MG63 (cell line): ENCODE results near the gene MTLN. TPM values are rescaled to one million over a fixed set of nuclear protein-coding genes. Genes with fewer than 3 reads are reported as not detected.
"Not testable (repeated sequence)": the region's sequence is repeated elsewhere in the genome, so short reads cannot be mapped to it uniquely, and the experiment has no call there.

ENCODE experiments used
- DNase-seq: peaks from one replicate; pipeline ENCODE4 v3.0.0-alpha.2; 2020
- H3K27me3 ChIP-seq: fragments of 250-450 bp; sonication (Bioruptor Pico); 2 replicates; pipeline ENCODE4 v1.5.1; 2020; ENCODE audit warnings: mild to moderate bottlenecking, moderate library complexity
- H3K36me3 ChIP-seq: fragments of 250-450 bp; sonication (Bioruptor Pico); 2 replicates; pipeline ENCODE4 v1.5.1; 2020; ENCODE audit warnings: mild to moderate bottlenecking, moderate library complexity
- H3K4me3 ChIP-seq: fragments of 250-450 bp; sonication (Bioruptor Pico); 2 replicates; pipeline ENCODE4 v1.5.1; 2020; ENCODE audit warnings: mild to moderate bottlenecking, moderate library complexity
- H3K9me3 ChIP-seq: fragments of 250-450 bp; sonication (Bioruptor Pico); 2 replicates; pipeline ENCODE4 v1.5.1; 2020; ENCODE audit warnings: mild to moderate bottlenecking, moderate library complexity
- total RNA-seq: library from RNA; depleted of rRNA; stranded (reverse); fragments of >200 nt; shearing (Covaris generic); gene quantifications from 2 replicates; pipeline ENCODE4 v1.2.3, GENCODE V29; 2014; ENCODE audit warnings: low replicate concordance

The MTLN gene
- total RNA-seq, 1 experiment from 2014 or later = 64.8 TPM

GRCh38 chr2:110215091-110215490 lies 2.7 kb upstream of the MTLN start:
- DNase-seq = no peak
- Histone ChIP-seq H3K9me3 (peaks cover 7% of the 10 kb centered on the region; the same call in 1 of the 2 replicates), H3K27me3 (no peaks in the 10 kb centered on the region; the same call in none of the 2 replicates), H3K36me3 (peaks cover 11% of the 10 kb centered on the region), H3K4me3 (no peak overlapping the region)

DNA sequence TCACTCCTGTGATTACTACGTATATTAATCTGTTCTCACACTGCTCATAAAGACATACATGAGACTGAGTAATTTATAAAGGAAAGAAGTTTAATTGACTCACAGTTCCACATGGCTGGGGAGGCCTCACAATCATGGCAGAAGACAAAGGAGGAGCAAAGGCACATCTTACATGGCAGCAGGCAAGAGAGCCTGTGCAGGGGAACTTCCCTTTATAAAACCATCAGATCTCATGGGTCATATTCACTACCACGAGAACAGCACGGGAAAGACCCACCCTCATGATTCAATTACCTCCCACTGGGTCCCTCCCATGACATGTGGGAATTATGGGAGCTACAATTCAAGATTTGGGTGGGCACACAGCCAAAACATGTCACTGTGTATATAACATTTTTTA lies 1.2 kb upstream of the MTLN start:
- H3K4me3 ChIP-seq, DNase-seq, H3K27me3 ChIP-seq, H3K9me3 ChIP-seq: not testable (repeated sequence)
- H3K36me3 ChIP-seq = peaks cover 15% of the 10 kb centered on the region

GRCh38 chr2:110205660-110206455 lies 6.5 kb downstream of the MTLN start:
- Histone ChIP-seq H3K27me3 (no peaks in the 10 kb centered on the region), H3K9me3 (no peaks in the 10 kb centered on the region), H3K36me3 (peaks cover 12% of the 10 kb centered on the region), H3K4me3 (peak overlapping the region; percentile 70; the same call in 1 of the 2 replicates)
- DNase-seq = peak; percentile 11

DNA sequence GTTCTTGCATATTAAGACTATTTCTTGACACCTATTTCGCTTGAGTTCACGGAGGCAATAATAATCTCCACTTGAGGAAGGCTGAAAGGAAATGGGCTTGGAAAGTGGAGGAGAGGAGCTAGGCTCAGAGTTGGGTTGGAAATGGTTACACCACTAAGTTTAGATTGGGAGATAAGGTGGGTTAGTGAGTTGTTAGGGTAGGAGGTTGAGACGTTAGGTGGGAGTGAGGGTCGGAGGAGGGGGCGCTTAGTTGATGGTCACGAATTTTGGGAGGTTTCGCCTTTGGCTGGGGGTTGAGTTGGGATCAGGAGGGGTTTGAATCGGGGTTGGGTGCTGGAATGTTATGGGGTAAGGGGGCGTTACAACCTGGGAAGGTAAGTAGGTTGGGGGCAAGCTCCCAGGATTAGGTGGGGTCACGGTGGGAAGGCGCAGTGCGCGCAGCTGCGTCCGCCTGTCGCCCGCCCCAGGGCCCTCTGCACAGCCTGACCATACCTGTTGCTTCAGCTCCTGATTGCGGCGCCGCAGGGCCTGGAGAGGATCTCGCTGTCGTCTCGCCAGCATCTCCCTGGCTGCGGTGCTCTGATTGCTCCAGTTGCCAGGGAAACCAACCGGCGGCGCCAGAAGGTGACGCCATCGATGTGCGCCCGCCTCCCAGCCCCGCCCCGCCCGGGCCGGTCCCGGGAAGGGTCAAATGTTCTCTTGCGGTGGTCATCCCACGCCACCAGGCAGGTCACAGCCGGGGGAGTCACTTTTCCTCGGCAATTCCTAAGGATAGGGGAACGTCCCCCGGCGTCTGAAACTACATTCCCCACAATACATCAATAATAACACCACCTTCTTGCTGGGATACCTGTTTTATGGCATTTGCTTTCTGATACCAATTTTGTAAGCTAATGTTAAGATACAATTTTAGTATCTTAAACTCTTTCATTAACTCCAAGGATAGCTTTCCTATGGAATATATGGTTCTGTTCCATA lies 7.7 kb downstream of the MTLN start, which contains the start of gene NPHP1:
Gene NPHP1, minus strand, starts transcription at position 606 of the 978 bp plus-strand sequence. Its CDS starts 45 bp downstream, at position 561.
- no peaks in the 10 kb centered on the region for H3K9me3 ChIP-seq
- H3K27me3 ChIP-seq = no peaks in the 10 kb centered on the region
- peaks cover under 1% of the 10 kb centered on the region for H3K36me3 ChIP-seq
- DNase-seq = peak; percentile 82
- H3K4me3 ChIP-seq = peak within 1 kb of the TSS; percentile 70

DNA sequence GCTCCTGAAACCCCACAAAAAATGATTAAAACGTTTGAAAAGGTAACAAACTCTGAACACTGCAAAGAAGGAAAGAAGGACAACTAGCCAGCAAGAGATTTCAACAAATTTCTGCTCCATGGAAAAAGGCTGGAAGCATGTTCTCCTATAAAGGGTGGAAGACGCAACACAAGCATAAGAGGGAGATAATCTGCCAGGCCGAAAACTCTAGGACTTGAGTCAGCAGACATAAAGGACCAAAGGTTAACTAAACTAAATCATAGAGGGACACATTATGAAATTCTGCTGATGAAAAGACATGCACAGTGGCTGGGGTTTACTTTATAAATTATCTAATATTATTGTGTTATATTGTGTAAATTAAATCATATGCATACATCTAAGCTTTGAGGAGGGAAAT lies 14.3 kb downstream of the MTLN start:
- DNase-seq = no peak

GRCh38 chr2:110197452-110197851 lies 14.9 kb downstream of the MTLN start:
- H3K4me3 ChIP-seq = no peak overlapping the region
- no peaks in the 10 kb centered on the region for H3K36me3 ChIP-seq
- H3K9me3 ChIP-seq = no peaks in the 10 kb centered on the region
- DNase-seq = no peak
- H3K27me3 ChIP-seq = no peaks in the 10 kb centered on the region

More for the DNA sequence above, 14.3 kb downstream of the MTLN start:
- Histone ChIP-seq H3K4me3 (no peak overlapping the region), H3K27me3 (no peaks in the 10 kb centered on the region), H3K9me3 (no peaks in the 10 kb centered on the region), H3K36me3 (no peaks in the 10 kb centered on the region)

GRCh38 chr2:110190169-110190568 lies 22.2 kb downstream of the MTLN start:
- DNase-seq, H3K36me3 ChIP-seq, H3K9me3 ChIP-seq, H3K4me3 ChIP-seq, H3K27me3 ChIP-seq: not testable (repeated sequence)

- no peaks in the 10 kb centered on the region for H3K36me3 ChIP-seq
- no peaks in the 10 kb centered on the region for H3K27me3 ChIP-seq
- peaks cover 24% of the 10 kb centered on the region for H3K9me3 ChIP-seq
- H3K4me3 ChIP-seq = no peak overlapping the region
- no peak for DNase-seq
Observed at GRCh38 chr2:110182449-110182848, 29.9 kb downstream of the MTLN start.

- DNase-seq = no peak
- H3K4me3 ChIP-seq = no peak overlapping the region
- H3K36me3 ChIP-seq = no peaks in the 10 kb centered on the region
- H3K9me3 ChIP-seq = peaks cover 22% of the 10 kb centered on the region
- H3K27me3 ChIP-seq = no peaks in the 10 kb centered on the region
Observed at GRCh38 chr2:110180036-110180435, 32.3 kb downstream of the MTLN start.

DNA sequence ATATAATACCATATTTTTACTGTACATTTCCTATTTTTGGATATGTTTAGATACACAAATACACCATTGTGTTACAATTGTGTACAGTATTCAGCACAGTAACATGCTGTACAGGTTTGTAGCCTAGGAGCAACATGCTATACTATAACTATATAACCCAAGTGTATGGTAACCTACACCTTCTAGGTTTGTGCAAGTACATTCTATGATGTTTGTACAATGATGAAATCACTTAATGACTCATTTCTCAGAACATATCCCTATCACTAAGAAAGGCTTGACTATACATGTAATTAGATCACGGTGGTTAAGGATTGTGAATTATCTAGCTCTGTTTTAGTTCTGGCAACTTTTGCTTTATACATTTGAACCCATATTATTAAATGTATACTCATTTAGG lies 38.8 kb downstream of the MTLN start:
- Histone ChIP-seq H3K27me3 (no peaks in the 10 kb centered on the region), H3K9me3 (no peaks in the 10 kb centered on the region)
- no peak for DNase-seq

DNA sequence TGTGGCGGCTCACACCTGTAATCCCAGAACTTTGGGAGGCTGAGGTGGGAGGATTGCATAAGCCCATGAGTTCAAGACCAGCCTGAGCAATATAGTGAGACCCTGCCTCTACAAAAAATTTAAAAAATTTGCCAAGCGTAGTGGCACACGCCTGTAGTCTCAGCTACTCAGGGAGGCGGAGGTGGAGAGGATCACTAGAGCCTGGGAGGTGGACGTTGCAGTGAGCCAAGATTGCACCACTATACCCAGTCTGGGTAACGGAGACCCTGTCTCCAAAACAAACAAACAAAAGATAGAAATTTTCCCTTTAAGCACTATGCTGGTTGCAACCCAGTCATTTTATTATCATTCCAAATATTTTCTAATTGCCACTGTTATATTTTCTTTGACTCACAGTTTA lies 39.8 kb downstream of the MTLN start:
- Histone ChIP-seq H3K9me3 (no peaks in the 10 kb centered on the region), H3K36me3 (no peaks in the 10 kb centered on the region), H3K4me3 (no peak overlapping the region), H3K27me3 (no peaks in the 10 kb centered on the region)
- no peak for DNase-seq

More for the DNA sequence above, 38.8 kb downstream of the MTLN start:
- Histone ChIP-seq H3K4me3 (no peak overlapping the region), H3K36me3 (no peaks in the 10 kb centered on the region)

DNA sequence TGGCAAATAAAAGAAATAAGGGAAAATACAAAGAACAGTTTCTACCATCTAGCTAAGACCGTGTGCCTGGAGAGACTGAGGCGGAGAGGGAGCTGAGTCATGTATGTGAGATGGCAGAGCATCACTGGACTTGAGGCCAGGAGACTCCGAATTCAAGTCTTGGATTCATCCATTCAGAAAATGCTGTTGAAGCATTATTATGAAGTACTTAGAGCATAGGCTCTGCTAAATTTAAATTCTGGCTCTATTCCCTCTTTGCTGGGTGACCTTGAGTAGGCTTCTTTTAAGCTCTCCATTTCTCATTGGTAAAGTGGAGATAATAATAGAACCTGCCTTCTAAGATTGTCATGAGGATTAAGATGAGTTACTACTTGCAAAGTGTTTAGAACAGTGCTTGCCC lies 42.2 kb downstream of the MTLN start:
- H3K9me3 ChIP-seq = no peaks in the 10 kb centered on the region
- H3K27me3 ChIP-seq = no peaks in the 10 kb centered on the region
- no peak overlapping the region for H3K4me3 ChIP-seq
- DNase-seq = no peak
- H3K36me3 ChIP-seq = no peaks in the 10 kb centered on the region

GRCh38 chr2:110167326-110168000 lies 44.9 kb downstream of the MTLN start:
- no peaks in the 10 kb centered on the region for H3K27me3 ChIP-seq
- no peaks in the 10 kb centered on the region for H3K36me3 ChIP-seq
- no peaks in the 10 kb centered on the region for H3K9me3 ChIP-seq
- DNase-seq = no peak
- H3K4me3 ChIP-seq = no peak overlapping the region

DNA sequence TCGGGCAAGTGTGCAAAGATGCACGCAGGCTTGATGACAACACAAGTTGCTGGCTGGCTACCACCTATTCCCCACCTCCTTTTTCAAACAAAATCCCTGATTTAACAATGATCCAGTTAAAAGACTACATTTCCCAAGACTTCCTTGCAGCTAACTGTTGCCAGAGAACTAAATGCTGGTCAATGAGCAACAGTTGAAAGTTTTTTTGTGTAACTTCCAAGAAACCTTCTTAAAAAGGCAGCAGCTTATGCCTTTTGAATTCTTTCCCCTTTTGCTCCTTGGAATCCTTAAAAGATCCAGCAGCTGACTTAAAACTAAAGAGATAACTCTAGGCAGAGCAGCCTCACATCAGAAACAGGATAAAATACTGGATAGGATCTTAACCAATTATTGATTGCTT lies 46.1 kb downstream of the MTLN start:
- Histone ChIP-seq H3K9me3 (no peaks in the 10 kb centered on the region), H3K4me3 (no peak overlapping the region), H3K36me3 (no peaks in the 10 kb centered on the region), H3K27me3 (no peaks in the 10 kb centered on the region)
- DNase-seq = no peak
